GM18502 (cell line): ENCODE measurements around the gene TLL1.

Source experiments
- ATAC-seq: cut with Tn5 transposase; IDR thresholded peaks from one replicate; pipeline ENCODE4 v1.9.1; 2021; ENCODE audit warnings: mild to moderate bottlenecking; ENCODE audit not compliant: unreplicated experiment, poor library complexity

The TLL1 gene

GRCh38 chr4:166042510-166043055, 169.5 kb downstream of the TLL1 start:
- no peak for ATAC-seq

GRCh38 chr4:166043801-166044200, 170.8 kb downstream of the TLL1 start:
- ATAC-seq = no peak

- no peak for ATAC-seq
These were observed 171.8 kb downstream of the TLL1 start for GRCh38 chr4:166044871-166045270.

- ATAC-seq = no peak
These were observed 172.4 kb downstream of the TLL1 start for GRCh38 chr4:166045457-166045856.

- no peak for ATAC-seq
These were observed 176.0 kb downstream of the TLL1 start for GRCh38 chr4:166049036-166049435.

GRCh38 chr4:166064721-166065120, 191.7 kb downstream of the TLL1 start:
- ATAC-seq = no peak

GRCh38 chr4:166065324-166065723, 192.3 kb downstream of the TLL1 start:
- ATAC-seq = no peak

- no peak for ATAC-seq
These were observed 193.9 kb downstream of the TLL1 start for GRCh38 chr4:166066936-166067335.

GRCh38 chr4:166067915-166068314, 194.9 kb downstream of the TLL1 start:
- no peak for ATAC-seq

GRCh38 chr4:166073783-166074182, 200.7 kb downstream of the TLL1 start:
- ATAC-seq = no peak

- no peak for ATAC-seq
These were observed 202.6 kb downstream of the TLL1 start for GRCh38 chr4:166075599-166075998.

- no peak for ATAC-seq
These were observed 204.7 kb downstream of the TLL1 start for GRCh38 chr4:166077782-166078181.

GRCh38 chr4:166078383-166078782, 205.3 kb downstream of the TLL1 start:
- no peak for ATAC-seq

- no peak for ATAC-seq
These were observed 205.9 kb downstream of the TLL1 start for GRCh38 chr4:166078955-166079354.

- no peak for ATAC-seq
These were observed 214.5 kb downstream of the TLL1 start for GRCh38 chr4:166087569-166087968.

GRCh38 chr4:166088576-166088975, 215.5 kb downstream of the TLL1 start:
- no peak for ATAC-seq

GRCh38 chr4:166091146-166091545, 218.1 kb downstream of the TLL1 start:
- no peak for ATAC-seq

- peak; percentile 92 for ATAC-seq
These were observed 219.0 kb downstream of the TLL1 start for GRCh38 chr4:166091912-166092510.

GRCh38 chr4:166092797-166093290, 219.8 kb downstream of the TLL1 start:
- ATAC-seq = no peak

GRCh38 chr4:166104623-166105022, 231.6 kb downstream of the TLL1 start:
- ATAC-seq = no peak

GRCh38 chr4:166121897-166122296, 248.9 kb downstream of the TLL1 start:
- ATAC-seq = no peak

- no peak for ATAC-seq
These were observed 250.5 kb downstream of the TLL1 start for GRCh38 chr4:166123546-166123945.
